ENCODE measurements around the gene LIMS4.
"Not testable (repeated sequence)": the region's sequence is repeated elsewhere in the genome, so short reads cannot be mapped to it uniquely, and the experiment has no call there.

DNA sequence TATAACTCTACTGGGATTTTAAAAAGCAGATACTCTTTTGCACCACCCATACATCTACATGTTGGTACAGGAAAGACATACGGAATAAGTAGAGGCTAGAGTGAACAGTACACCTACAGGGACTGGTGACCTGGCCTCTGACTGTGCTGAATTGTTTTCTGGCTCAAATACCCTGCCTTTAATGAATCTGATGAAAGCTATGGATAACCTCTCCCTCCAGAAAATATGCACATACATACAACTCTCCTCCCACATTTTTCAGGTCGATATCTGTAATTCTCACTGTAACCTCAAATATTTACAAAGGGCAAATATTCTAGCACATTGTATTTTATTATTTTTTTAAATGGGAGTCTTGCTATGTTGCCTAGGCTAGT, 15.4 kb downstream of the LIMS4 start:
- TF ChIP-seq, protein P1, sequence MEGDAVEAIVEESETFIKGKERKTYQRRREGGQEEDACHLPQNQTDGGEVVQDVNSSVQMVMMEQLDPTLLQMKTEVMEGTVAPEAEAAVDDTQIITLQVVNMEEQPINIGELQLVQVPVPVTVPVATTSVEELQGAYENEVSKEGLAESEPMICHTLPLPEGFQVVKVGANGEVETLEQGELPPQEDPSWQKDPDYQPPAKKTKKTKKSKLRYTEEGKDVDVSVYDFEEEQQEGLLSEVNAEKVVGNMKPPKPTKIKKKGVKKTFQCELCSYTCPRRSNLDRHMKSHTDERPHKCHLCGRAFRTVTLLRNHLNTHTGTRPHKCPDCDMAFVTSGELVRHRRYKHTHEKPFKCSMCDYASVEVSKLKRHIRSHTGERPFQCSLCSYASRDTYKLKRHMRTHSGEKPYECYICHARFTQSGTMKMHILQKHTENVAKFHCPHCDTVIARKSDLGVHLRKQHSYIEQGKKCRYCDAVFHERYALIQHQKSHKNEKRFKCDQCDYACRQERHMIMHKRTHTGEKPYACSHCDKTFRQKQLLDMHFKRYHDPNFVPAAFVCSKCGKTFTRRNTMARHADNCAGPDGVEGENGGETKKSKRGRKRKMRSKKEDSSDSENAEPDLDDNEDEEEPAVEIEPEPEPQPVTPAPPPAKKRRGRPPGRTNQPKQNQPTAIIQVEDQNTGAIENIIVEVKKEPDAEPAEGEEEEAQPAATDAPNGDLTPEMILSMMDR (conservative IDR thresholded peaks at IDR 0.05 in 1 of 2, IDR thresholded peaks at IDR 0.05 in 1 of 2; ENCODE audit: low read depth in 1 of 2, low read length in 2 of 2), result not testable (repeated sequence)
- TF ChIP-seq EZH2 (IDR thresholded peaks at IDR 0.05; ENCODE audit: low read length, missing control alignments), result not testable (repeated sequence)

Data from fibroblast of lung (primary cell).